ENCODE results near the gene RILPL2. TPM values are rescaled to one million over a fixed set of nuclear protein-coding genes. Genes with fewer than 3 reads are reported as not detected.

The RILPL2 gene
- total and polyA plus RNA-seq, 2 experiments from 2014 or later: 1.4 to 2.0 TPM

DNA sequence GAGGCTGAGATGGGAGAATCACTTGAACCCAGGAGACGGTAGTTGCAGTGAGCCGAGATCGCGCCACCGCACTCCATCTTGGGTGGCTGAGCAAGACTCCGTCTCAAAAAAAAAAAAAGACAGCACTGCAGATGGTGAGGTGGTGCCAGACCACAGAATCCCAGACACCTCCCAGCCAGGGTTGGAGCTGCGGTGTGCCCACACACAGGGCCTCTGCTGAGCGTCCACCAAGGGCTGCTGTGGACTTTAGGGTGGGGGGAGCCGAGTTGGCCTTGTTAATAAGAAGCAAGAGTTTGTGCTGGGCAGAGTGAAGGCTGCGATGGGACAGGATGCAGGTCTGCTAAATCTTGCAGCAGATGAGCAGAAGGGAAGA, 38.3 kb downstream of the RILPL2 start:
- Histone ChIP-seq H2AFZ (no peak overlapping the region), H3K36me3 (ENCODE audit: insufficient read depth) (peaks cover 12% of the 10 kb centered on the region), H3K79me2 (replicated peaks; ENCODE audit: insufficient read depth) (no peaks in the 10 kb centered on the region), H3K27ac (ENCODE audit: low read depth) (no peak overlapping the region), H3F3A (replicated peaks; ENCODE audit: low read depth) (no peaks in the 10 kb centered on the region), H4K20me1 (replicated peaks; ENCODE audit: insufficient read depth) (peaks cover 51% of the 10 kb centered on the region), H3K9me2 (ENCODE audit: insufficient read depth) (no peaks in the 10 kb centered on the region), H3K4me1 (ENCODE audit: insufficient read depth) (no peaks in the 10 kb centered on the region), H3K4me2 (no peak overlapping the region), H3K27me3 (ENCODE audit: insufficient read depth) (peaks cover 12% of the 10 kb centered on the region; the same call in 1 of the 2 replicates), H3K4me3 (no peak overlapping the region)
- peaks cover 6% of the 10 kb centered on the region for H3K4me1 Mint-ChIP-seq
- no peak overlapping the region for H3K27ac Mint-ChIP-seq
- H3K9me3 Mint-ChIP-seq: no peaks in the 10 kb centered on the region; the same call in 2 of the 3 replicates
- DNase-seq (ENCODE audit: low spot score): no peak
- H3K4me3 Mint-ChIP-seq: no peak overlapping the region
- peaks cover 38% of the 10 kb centered on the region for H3K27me3 Mint-ChIP-seq (ENCODE audit: insufficient read depth, low read depth, poor library complexity)
- no peak for ATAC-seq
- peaks cover 61% of the 10 kb centered on the region for H3K36me3 Mint-ChIP-seq (ENCODE audit: low read depth)
- no peak for TF ChIP-seq STAT1 (IDR thresholded peaks at IDR 0.05; ENCODE audit: unreplicated experiment)
- TF ChIP-seq JUNB (IDR thresholded peaks at IDR 0.05; ENCODE audit: unreplicated experiment): no peak
- TF ChIP-seq, protein P1, sequence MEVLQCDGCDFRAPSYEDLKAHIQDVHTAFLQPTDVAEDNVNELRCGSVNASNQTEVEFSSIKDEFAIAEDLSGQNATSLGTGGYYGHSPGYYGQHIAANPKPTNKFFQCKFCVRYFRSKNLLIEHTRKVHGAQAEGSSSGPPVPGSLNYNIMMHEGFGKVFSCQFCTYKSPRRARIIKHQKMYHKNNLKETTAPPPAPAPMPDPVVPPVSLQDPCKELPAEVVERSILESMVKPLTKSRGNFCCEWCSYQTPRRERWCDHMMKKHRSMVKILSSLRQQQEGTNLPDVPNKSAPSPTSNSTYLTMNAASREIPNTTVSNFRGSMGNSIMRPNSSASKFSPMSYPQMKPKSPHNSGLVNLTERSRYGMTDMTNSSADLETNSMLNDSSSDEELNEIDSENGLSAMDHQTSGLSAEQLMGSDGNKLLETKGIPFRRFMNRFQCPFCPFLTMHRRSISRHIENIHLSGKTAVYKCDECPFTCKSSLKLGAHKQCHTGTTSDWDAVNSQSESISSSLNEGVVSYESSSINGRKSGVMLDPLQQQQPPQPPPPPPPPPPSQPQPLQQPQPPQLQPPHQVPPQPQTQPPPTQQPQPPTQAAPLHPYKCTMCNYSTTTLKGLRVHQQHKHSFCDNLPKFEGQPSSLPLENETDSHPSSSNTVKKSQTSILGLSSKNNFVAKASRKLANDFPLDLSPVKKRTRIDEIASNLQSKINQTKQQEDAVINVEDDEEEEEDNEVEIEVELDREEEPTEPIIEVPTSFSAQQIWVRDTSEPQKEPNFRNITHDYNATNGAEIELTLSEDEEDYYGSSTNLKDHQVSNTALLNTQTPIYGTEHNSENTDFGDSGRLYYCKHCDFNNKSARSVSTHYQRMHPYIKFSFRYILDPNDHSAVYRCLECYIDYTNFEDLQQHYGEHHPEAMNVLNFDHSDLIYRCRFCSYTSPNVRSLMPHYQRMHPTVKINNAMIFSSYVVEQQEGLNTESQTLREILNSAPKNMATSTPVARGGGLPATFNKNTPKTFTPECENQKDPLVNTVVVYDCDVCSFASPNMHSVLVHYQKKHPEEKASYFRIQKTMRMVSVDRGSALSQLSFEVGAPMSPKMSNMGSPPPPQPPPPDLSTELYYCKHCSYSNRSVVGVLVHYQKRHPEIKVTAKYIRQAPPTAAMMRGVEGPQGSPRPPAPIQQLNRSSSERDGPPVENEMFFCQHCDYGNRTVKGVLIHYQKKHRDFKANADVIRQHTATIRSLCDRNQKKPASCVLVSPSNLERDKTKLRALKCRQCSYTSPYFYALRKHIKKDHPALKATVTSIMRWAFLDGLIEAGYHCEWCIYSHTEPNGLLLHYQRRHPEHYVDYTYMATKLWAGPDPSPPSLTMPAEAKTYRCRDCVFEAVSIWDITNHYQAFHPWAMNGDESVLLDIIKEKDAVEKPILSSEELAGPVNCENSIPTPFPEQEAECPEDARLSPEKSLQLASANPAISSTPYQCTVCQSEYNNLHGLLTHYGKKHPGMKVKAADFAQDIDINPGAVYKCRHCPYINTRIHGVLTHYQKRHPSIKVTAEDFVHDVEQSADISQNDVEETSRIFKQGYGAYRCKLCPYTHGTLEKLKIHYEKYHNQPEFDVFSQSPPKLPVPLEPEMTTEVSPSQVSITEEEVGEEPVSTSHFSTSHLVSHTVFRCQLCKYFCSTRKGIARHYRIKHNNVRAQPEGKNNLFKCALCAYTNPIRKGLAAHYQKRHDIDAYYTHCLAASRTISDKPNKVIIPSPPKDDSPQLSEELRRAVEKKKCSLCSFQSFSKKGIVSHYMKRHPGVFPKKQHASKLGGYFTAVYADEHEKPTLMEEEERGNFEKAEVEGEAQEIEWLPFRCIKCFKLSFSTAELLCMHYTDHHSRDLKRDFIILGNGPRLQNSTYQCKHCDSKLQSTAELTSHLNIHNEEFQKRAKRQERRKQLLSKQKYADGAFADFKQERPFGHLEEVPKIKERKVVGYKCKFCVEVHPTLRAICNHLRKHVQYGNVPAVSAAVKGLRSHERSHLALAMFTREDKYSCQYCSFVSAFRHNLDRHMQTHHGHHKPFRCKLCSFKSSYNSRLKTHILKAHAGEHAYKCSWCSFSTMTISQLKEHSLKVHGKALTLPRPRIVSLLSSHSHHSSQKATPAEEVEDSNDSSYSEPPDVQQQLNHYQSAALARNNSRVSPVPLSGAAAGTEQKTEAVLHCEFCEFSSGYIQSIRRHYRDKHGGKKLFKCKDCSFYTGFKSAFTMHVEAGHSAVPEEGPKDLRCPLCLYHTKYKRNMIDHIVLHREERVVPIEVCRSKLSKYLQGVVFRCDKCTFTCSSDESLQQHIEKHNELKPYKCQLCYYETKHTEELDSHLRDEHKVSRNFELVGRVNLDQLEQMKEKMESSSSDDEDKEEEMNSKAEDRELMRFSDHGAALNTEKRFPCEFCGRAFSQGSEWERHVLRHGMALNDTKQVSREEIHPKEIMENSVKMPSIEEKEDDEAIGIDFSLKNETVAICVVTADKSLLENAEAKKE (CRISPR knock-in tag; IDR thresholded peaks at IDR 0.05): no peak
- no peak for TF ChIP-seq NANOG (IDR thresholded peaks at IDR 0.05; ENCODE audit: borderline replicate concordance)
- no peak for TF ChIP-seq EZH2 (IDR thresholded peaks at IDR 0.05; ENCODE audit: low read depth, unreplicated experiment)
- no peak for TF ChIP-seq ZNF114 (CRISPR knock-in tag; IDR thresholded peaks at IDR 0.05)
- TF ChIP-seq CREB1 (CRISPR knock-in tag; IDR thresholded peaks at IDR 0.05; ENCODE audit: low read depth): no peak
- TF ChIP-seq, protein P2, sequence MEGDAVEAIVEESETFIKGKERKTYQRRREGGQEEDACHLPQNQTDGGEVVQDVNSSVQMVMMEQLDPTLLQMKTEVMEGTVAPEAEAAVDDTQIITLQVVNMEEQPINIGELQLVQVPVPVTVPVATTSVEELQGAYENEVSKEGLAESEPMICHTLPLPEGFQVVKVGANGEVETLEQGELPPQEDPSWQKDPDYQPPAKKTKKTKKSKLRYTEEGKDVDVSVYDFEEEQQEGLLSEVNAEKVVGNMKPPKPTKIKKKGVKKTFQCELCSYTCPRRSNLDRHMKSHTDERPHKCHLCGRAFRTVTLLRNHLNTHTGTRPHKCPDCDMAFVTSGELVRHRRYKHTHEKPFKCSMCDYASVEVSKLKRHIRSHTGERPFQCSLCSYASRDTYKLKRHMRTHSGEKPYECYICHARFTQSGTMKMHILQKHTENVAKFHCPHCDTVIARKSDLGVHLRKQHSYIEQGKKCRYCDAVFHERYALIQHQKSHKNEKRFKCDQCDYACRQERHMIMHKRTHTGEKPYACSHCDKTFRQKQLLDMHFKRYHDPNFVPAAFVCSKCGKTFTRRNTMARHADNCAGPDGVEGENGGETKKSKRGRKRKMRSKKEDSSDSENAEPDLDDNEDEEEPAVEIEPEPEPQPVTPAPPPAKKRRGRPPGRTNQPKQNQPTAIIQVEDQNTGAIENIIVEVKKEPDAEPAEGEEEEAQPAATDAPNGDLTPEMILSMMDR (conservative IDR thresholded peaks at IDR 0.05; ENCODE audit: low read depth in 2 of 2): no peak
- TF ChIP-seq POLR2AphosphoS5 (IDR thresholded peaks at IDR 0.05; ENCODE audit: low read depth): no peak
- TF ChIP-seq, protein P3, sequence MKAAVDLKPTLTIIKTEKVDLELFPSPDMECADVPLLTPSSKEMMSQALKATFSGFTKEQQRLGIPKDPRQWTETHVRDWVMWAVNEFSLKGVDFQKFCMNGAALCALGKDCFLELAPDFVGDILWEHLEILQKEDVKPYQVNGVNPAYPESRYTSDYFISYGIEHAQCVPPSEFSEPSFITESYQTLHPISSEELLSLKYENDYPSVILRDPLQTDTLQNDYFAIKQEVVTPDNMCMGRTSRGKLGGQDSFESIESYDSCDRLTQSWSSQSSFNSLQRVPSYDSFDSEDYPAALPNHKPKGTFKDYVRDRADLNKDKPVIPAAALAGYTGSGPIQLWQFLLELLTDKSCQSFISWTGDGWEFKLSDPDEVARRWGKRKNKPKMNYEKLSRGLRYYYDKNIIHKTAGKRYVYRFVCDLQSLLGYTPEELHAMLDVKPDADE (IDR thresholded peaks at IDR 0.05): no peak
- TF ChIP-seq ZNF331 (CRISPR knock-in tag; IDR thresholded peaks at IDR 0.05; ENCODE audit: low read depth): no peak
- TF ChIP-seq EZH2phosphoT487 (IDR thresholded peaks at IDR 0.05; ENCODE audit: unreplicated experiment): no peak
- TF ChIP-seq, protein P4, sequence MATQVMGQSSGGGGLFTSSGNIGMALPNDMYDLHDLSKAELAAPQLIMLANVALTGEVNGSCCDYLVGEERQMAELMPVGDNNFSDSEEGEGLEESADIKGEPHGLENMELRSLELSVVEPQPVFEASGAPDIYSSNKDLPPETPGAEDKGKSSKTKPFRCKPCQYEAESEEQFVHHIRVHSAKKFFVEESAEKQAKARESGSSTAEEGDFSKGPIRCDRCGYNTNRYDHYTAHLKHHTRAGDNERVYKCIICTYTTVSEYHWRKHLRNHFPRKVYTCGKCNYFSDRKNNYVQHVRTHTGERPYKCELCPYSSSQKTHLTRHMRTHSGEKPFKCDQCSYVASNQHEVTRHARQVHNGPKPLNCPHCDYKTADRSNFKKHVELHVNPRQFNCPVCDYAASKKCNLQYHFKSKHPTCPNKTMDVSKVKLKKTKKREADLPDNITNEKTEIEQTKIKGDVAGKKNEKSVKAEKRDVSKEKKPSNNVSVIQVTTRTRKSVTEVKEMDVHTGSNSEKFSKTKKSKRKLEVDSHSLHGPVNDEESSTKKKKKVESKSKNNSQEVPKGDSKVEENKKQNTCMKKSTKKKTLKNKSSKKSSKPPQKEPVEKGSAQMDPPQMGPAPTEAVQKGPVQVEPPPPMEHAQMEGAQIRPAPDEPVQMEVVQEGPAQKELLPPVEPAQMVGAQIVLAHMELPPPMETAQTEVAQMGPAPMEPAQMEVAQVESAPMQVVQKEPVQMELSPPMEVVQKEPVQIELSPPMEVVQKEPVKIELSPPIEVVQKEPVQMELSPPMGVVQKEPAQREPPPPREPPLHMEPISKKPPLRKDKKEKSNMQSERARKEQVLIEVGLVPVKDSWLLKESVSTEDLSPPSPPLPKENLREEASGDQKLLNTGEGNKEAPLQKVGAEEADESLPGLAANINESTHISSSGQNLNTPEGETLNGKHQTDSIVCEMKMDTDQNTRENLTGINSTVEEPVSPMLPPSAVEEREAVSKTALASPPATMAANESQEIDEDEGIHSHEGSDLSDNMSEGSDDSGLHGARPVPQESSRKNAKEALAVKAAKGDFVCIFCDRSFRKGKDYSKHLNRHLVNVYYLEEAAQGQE (IDR thresholded peaks at IDR 0.05; ENCODE audit: unreplicated experiment): no peak

All from GM23338 (cell line).